ENCODE results near the gene TPK1.
"Not testable (repeated sequence)": the region's sequence is repeated elsewhere in the genome, so short reads cannot be mapped to it uniquely, and the experiment has no call there.

Gene TPK1

DNA sequence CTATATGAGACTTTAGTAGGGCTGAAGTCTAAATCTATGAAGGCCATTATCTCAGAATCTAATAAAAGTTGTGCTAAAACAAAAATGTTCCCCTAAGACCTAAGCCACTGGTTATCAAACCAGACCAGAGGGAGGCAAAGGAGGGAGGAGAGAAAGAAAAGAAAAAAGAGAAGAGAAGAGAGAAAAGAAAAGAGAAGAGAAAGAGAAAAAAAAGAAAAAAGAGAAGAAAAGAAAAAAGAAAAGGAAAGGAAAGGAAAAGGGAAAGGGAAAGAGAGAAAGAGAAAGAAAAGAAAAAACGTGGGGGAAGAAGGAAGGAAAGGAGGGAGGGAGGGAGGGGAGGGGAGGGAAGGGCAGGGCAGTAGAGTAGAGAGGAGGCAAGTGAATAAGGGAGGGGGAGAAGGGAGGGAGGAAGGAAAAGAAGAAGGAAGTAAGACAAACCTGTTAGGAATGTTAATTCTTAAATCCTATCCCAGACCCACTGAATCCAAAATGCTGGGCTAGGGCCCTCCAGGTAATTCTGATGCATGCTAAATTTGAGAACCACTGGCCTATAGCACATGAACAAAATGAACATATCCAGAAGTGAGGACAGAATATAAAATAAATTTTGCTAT is 98.9 kb downstream of the TPK1 start:
- Mint-ChIP-seq H3K27ac (no peak overlapping the region), H3K27me3 (ENCODE audit: low read depth) (no peaks in the 10 kb centered on the region), H3K9me3 (no peaks in the 10 kb centered on the region), H3K4me1 (ENCODE audit: low read depth) (no peaks in the 10 kb centered on the region), H3K36me3 (ENCODE audit: low read depth) (no peaks in the 10 kb centered on the region), H3K4me3 (no peak overlapping the region)

DNA sequence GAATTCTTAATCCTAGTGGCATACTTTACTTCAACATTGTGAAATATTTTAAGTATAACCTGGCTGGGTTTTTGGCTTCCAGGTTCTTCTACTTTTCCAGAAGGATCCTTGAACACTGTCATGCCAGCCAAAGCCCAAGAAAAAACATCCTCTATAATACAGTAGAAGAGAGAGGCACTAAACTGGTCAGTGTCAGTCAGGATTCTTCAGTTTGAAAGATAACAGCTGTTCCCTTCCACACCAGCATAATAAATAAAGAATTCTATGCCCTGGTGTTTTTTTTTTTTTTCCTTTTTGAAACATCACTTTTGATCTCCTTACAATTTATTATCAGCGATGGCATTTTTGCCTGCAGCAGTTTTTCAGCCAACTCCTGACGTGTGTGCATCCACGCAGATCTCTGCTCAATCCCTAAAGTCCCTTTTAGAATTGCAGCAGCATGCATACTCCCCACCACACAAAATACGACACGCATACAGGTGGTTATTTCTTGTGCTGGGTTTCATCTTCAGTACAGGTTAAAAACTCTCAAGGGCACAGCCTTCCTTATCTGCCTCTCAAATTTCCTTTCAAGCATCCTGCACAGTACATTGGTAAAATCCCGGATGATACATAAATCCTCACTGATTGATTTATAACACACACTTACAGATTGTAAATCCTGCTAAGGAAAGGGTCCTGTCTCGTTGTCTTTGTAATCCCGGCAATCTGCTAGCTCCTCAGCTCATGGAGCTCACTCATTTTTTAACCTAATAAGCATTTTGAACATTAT is 100.2 kb downstream of the TPK1 start:
- H3K27ac Mint-ChIP-seq, result no peak overlapping the region
- H3K4me1 Mint-ChIP-seq (ENCODE audit: low read depth), result no peaks in the 10 kb centered on the region
- H3K9me3 Mint-ChIP-seq, result no peaks in the 10 kb centered on the region
- H3K27me3 Mint-ChIP-seq (ENCODE audit: low read depth), result no peaks in the 10 kb centered on the region
- no peak overlapping the region for H3K4me3 Mint-ChIP-seq
- no peaks in the 10 kb centered on the region for H3K36me3 Mint-ChIP-seq (ENCODE audit: low read depth)

DNA sequence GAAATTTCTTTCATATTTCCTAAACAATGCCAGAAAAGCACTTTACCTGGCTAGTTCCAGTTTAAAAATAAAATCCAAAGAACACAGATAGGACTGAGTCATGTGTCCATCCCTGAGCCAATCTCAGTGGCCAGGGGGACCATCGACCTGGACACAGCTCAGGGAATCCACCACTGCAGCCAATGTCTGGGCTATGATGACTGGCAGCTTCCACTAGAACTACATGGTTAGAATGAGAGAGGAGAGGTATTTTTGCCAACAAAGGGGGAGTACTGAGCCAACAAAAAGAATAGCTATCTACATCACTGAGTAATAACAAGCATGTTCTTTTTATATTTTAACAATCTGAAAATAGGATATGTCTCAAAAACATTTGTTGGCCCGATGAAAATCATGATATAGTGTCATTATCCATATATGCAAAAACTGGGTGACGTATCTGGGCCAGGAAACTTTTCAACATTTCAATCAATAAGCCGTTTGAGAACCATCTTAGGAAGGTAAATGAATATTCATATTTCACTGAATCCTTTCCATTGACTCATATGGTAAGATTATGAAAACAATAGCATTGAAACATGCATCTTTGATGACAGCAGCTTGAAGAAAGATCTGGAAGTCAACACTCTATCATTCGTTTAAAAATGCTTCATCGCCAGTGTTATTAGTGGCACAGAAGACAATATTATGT is 104.0 kb downstream of the TPK1 start:
- Mint-ChIP-seq H3K36me3 (ENCODE audit: low read depth) (no peaks in the 10 kb centered on the region), H3K9me3 (no peaks in the 10 kb centered on the region), H3K27me3 (ENCODE audit: low read depth) (no peaks in the 10 kb centered on the region), H3K4me1 (ENCODE audit: low read depth) (no peaks in the 10 kb centered on the region), H3K4me3 (no peak overlapping the region), H3K27ac (no peak overlapping the region)

DNA sequence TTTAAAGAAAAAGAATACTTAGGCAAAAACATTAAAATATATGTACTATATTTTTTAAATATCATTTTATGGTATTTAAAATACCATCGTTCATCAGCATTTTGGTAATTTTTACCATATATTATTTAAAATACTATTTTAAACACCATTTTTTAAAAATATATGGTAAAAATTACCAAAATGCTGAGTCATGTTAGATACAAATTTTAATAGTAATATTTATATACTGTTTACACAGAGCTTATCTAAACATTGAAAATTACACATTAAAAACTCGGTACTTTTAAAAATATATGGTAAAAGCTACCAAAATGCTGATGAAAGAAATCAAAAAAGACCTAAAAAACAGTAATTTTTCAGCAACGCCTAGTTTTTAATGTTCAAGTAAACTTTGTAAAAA is 105.6 kb downstream of the TPK1 start:
- H3K4me3 Mint-ChIP-seq, result no peak overlapping the region
- no peaks in the 10 kb centered on the region for H3K36me3 Mint-ChIP-seq (ENCODE audit: low read depth)
- no peak overlapping the region for H3K27ac Mint-ChIP-seq
- H3K27me3 Mint-ChIP-seq (ENCODE audit: low read depth), result no peaks in the 10 kb centered on the region
- H3K4me1 Mint-ChIP-seq (ENCODE audit: low read depth), result no peaks in the 10 kb centered on the region
- H3K9me3 Mint-ChIP-seq, result no peaks in the 10 kb centered on the region

DNA sequence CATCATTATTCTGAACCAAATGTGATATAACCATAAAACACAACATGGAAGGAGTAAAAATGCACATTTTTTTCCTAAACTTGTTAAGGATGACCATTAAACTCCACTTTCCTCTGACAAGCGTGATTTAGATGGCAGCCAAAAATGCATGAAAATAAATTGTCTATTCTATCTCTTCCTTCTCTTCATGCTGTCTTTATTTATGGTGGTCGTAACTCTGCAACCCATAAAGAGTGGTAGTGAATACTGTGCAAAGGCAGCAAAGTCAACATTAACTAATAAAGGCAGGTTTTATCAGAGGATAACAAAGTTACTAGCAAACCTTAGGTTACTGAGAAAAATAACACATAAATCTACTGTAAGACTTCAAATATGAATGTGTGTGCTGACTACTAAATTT is 106.6 kb downstream of the TPK1 start:
- Mint-ChIP-seq H3K36me3 (ENCODE audit: low read depth) (no peaks in the 10 kb centered on the region), H3K4me3 (no peak overlapping the region), H3K27me3 (ENCODE audit: low read depth) (no peaks in the 10 kb centered on the region), H3K9me3 (no peaks in the 10 kb centered on the region), H3K27ac (no peak overlapping the region), H3K4me1 (ENCODE audit: low read depth) (no peaks in the 10 kb centered on the region)

DNA sequence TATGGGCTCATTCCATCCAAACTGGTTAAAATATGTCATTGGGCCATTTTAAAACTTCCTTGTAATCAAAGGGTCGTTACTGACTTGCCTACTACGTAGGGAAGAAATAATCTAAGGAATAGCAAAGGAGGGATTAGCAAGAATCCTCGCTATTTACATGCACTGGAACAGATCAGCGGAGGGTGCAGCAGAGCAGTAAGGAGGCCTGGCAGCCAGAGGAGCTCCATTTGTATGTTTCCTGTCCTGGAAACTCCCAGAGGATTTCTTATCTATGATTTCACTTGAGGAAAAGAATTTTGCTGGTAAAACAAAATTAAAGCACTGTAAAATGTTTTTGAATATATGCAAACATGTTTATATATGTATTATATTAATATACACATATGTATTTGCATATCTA is 107.3 kb downstream of the TPK1 start:
- Mint-ChIP-seq H3K4me1 (ENCODE audit: low read depth) (no peaks in the 10 kb centered on the region), H3K27me3 (ENCODE audit: low read depth) (no peaks in the 10 kb centered on the region), H3K27ac (no peak overlapping the region), H3K9me3 (no peaks in the 10 kb centered on the region), H3K36me3 (ENCODE audit: low read depth) (no peaks in the 10 kb centered on the region), H3K4me3 (no peak overlapping the region)

DNA sequence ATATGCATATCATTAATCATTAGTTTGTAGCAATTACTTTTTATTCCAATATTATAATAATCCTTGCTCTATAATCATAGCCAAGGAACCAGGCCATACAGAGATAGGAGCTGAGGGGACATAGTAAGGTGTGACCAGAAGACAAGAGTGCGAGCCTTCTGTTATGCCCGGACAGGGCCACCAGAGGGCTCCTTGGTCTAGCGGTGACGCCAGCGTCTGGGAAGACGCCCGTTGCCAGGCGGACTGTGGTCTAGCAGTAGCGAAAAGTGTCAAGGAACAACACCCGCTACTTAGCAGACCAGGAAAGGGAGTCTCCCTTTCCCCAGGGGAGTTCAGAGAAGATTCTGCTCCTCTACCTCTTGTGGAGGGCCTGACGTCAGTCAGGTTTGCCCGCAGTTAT is 109.0 kb downstream of the TPK1 start:
- H3K27me3 Mint-ChIP-seq (ENCODE audit: low read depth); H3K4me3 Mint-ChIP-seq; H3K9me3 Mint-ChIP-seq; H3K27ac Mint-ChIP-seq; H3K36me3 Mint-ChIP-seq (ENCODE audit: low read depth); H3K4me1 Mint-ChIP-seq (ENCODE audit: low read depth): not testable (repeated sequence)

DNA sequence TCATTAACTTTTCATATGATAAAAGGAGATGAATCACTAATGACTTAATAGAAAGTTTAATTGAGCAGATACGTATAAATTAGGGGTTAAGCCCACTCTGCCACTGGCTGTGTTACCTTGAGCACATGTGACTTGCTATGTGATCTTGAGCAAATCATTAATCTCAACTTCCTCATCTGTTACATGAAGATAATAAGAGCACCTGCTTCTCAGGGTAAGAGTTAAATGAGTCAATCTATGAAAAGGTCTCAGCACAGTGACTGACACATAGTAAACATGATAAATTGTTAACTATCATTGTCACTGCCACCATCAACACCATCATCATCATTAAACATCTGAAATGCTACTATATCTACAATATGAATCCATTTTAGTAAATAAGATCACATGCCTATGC is 110.8 kb downstream of the TPK1 start:
- no peaks in the 10 kb centered on the region for H3K36me3 Mint-ChIP-seq (ENCODE audit: low read depth)
- no peak overlapping the region for H3K4me3 Mint-ChIP-seq
- H3K9me3 Mint-ChIP-seq, result no peaks in the 10 kb centered on the region
- H3K27ac Mint-ChIP-seq, result no peak overlapping the region
- H3K4me1 Mint-ChIP-seq (ENCODE audit: low read depth), result no peaks in the 10 kb centered on the region
- H3K27me3 Mint-ChIP-seq (ENCODE audit: low read depth), result no peaks in the 10 kb centered on the region

DNA sequence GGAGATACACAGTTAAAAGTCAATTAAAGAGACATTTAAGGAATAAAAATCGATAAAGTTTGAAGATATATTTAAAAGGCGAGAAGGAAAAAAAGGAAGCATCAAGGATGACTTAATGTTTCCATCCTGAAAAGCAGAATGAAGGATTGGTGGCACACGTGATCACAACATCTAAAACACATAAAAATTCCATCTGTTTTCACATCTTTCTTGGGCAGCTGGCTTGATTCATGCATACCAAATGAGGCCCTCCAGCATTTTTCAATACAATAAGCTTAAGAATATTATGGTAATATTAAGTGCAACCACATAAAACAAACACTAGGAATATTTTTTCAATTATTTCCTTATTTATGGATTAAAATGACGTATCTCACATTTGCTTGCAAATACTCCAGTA is 112.6 kb downstream of the TPK1 start:
- Mint-ChIP-seq H3K4me1 (ENCODE audit: low read depth) (no peaks in the 10 kb centered on the region), H3K36me3 (ENCODE audit: low read depth) (no peaks in the 10 kb centered on the region), H3K27me3 (ENCODE audit: low read depth) (no peaks in the 10 kb centered on the region), H3K9me3 (no peaks in the 10 kb centered on the region), H3K27ac (no peak overlapping the region), H3K4me3 (no peak overlapping the region)

DNA sequence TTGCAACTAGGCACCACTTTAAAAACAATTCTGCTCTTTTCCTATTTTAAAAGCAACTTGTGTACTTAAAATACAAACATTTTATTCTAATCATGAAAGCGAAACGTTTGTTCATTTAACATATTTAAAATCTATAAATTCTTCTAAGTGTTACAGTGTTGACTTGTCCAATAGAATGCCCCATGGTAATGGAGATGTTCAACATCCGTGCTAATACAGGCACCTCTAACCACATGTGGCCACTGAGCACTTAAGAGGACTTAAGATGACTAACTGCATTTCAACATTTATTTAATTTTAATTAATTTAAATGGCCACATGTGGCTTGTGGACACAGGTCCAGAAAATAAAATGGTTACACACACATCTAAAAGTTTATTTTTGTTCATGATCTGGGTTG is 115.1 kb downstream of the TPK1 start:
- Mint-ChIP-seq H3K9me3 (no peaks in the 10 kb centered on the region), H3K4me3 (no peak overlapping the region), H3K36me3 (ENCODE audit: low read depth) (no peaks in the 10 kb centered on the region), H3K27ac (no peak overlapping the region), H3K4me1 (ENCODE audit: low read depth) (no peaks in the 10 kb centered on the region), H3K27me3 (ENCODE audit: low read depth) (no peaks in the 10 kb centered on the region)

DNA sequence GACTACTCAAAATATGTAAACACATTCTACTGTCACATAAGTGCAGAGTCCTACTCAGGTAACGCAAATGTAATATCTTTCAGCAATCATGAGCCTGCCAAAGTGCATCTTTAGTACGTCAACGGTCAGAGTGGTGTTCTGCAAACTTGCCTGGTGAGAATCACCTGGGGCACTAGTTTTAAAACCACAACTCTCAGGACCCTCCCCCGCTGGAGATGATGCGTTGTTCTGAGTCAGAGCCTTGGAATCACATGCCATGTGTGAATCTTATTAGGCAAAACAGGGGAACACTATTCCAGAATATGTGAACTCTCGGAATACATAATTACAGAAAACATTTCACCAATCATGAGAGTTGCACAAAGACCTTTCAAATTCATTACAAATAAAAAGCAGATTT is 115.7 kb downstream of the TPK1 start:
- no peaks in the 10 kb centered on the region for H3K36me3 Mint-ChIP-seq (ENCODE audit: low read depth)
- H3K27ac Mint-ChIP-seq, result no peak overlapping the region
- no peaks in the 10 kb centered on the region for H3K9me3 Mint-ChIP-seq

DNA sequence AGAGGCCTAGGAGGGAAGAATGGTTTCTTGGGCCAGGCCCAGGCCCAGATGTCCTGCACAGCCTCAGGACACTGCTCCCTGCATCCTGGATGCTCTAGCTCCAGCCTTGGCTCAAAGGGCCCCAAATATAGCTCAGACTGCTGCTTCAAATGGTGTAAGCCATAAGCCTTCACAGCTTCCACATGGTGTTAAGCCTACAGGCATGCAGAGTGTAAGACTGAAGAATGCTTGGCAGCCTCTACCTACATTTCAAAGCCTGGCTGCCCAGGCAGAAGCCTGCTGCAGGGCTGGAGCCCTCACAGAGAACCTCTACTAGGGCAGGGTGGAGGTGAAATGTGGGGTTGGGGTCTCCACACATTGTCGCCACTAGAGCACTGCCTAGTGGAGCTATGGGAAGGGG is 118.1 kb downstream of the TPK1 start:
- Mint-ChIP-seq H3K4me1 (ENCODE audit: low read depth) (no peaks in the 10 kb centered on the region), H3K4me3 (no peak overlapping the region), H3K36me3 (ENCODE audit: low read depth) (no peaks in the 10 kb centered on the region), H3K27me3 (ENCODE audit: low read depth) (no peaks in the 10 kb centered on the region), H3K27ac (no peak overlapping the region), H3K9me3 (no peaks in the 10 kb centered on the region)

More for the DNA sequence above, 115.7 kb downstream of the TPK1 start:
- H3K4me3 Mint-ChIP-seq, result no peak overlapping the region
- no peaks in the 10 kb centered on the region for H3K4me1 Mint-ChIP-seq (ENCODE audit: low read depth)
- H3K27me3 Mint-ChIP-seq (ENCODE audit: low read depth), result no peaks in the 10 kb centered on the region

DNA sequence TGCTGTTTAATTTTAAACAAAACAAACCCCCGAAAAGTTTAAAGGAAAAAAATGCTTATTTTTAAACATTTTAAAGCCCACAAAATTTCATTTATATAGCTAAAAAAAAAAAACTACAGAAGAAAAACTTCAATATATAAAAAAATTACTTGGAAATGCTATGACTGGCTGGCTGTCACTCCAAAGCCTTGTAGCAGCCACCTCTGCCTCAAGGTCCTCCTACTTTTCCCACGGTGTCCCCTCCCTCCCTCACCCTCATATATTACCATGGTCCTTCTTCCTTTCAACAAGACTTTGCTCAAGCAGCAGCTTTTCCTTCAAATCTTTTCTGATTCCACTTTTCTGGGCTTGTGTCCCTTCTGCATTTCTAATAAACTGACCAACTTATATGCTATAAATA is 122.0 kb downstream of the TPK1 start:
- H3K27me3 Mint-ChIP-seq (ENCODE audit: low read depth), result no peaks in the 10 kb centered on the region
- H3K27ac Mint-ChIP-seq, result no peak overlapping the region
- no peak overlapping the region for H3K4me3 Mint-ChIP-seq
- H3K4me1 Mint-ChIP-seq (ENCODE audit: low read depth), result peaks cover 1% of the 10 kb centered on the region
- no peaks in the 10 kb centered on the region for H3K9me3 Mint-ChIP-seq
- H3K36me3 Mint-ChIP-seq (ENCODE audit: low read depth), result no peaks in the 10 kb centered on the region

DNA sequence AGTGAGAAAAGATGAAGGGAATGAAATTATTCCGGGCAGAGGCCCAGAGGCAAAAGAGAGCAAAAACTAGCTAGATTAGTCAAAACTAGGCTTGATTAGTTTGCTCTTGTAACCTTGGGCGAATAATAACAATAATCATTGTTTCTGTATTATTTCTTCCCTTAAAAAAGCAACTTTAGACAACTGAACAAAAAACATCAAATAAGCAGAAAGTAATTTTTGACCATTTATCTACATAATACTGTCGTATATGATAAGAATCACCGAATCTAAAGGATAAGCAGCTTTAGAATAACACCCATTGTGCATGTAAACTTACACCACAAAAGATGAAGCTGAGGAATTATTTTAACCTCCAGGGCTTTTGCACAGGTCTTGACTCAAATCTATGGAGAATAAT is 125.1 kb downstream of the TPK1 start:
- H3K36me3 Mint-ChIP-seq (ENCODE audit: low read depth), result no peaks in the 10 kb centered on the region
- H3K27me3 Mint-ChIP-seq (ENCODE audit: low read depth), result no peaks in the 10 kb centered on the region
- H3K4me3 Mint-ChIP-seq, result no peak overlapping the region
- H3K27ac Mint-ChIP-seq, result no peak overlapping the region
- peaks cover 1% of the 10 kb centered on the region for H3K4me1 Mint-ChIP-seq (ENCODE audit: low read depth)
- H3K9me3 Mint-ChIP-seq, result no peaks in the 10 kb centered on the region

DNA sequence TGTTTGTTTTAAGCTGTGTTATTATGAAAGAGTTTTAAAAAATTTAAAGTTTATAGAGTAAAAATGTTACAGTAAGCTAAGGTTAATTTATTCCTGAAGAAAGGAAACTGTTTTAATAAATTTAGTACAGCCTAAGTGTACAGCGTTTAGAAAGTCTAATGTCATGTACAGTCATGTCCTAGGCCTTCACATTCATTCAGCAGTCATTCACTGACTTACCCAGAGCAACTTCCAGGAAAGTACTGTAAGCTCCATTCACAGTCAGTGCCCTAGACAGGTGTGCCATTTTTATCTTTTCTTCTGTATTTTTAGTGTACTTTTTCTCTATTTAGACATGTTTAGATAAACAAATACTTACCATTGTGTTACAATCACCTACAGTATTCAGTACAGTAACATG is 126.8 kb downstream of the TPK1 start:
- no peak overlapping the region for H3K4me3 Mint-ChIP-seq
- H3K36me3 Mint-ChIP-seq (ENCODE audit: low read depth), result no peaks in the 10 kb centered on the region
- peaks cover 1% of the 10 kb centered on the region for H3K4me1 Mint-ChIP-seq (ENCODE audit: low read depth)
- H3K27ac Mint-ChIP-seq, result no peak overlapping the region
- no peaks in the 10 kb centered on the region for H3K27me3 Mint-ChIP-seq (ENCODE audit: low read depth)
- H3K9me3 Mint-ChIP-seq, result no peaks in the 10 kb centered on the region

Measured in T-helper 1 cell treated with Interleukin-12 subunit alpha and Interleukin-12 subunit beta and Interleukin-4 antibody, amounts not matched to agents 30 μg/mL and 1 μg/mL, for 36 hours (primary cell).